Kidney epithelial cell (primary cell): ENCODE data around the gene ARL17B. TPM values are rescaled to one million over a fixed set of nuclear protein-coding genes. Genes with fewer than 3 reads are reported as not detected.
"Not testable (repeated sequence)": the region's sequence is repeated elsewhere in the genome, so short reads cannot be mapped to it uniquely, and the experiment has no call there.

Source experiments
- DNase-seq: peaks from one replicate; pipeline ENCODE4 v3.0.0-alpha.2; 2010; ENCODE audit warnings: low read depth
- H3K27me3 ChIP-seq: 2 replicates; pipeline ENCODE4 v1.6.0; 2011; ENCODE audit warnings: low read length; ENCODE audit not compliant: control insufficient read depth, insufficient read depth
- H3K36me3 ChIP-seq: 2 replicates; pipeline ENCODE4 v1.5.1; 2011; ENCODE audit warnings: low read length; ENCODE audit not compliant: control insufficient read depth, insufficient read depth
- H3K4me3 ChIP-seq: 2 replicates; pipeline ENCODE4 v1.5.1; 2011; ENCODE audit warnings: low read depth, mild to moderate bottlenecking, control low read depth, low read length
- CTCF ChIP-seq: IDR thresholded peaks from 2 replicates; pipeline ENCODE4 v1.5.1; 2011; ENCODE audit warnings: mild to moderate bottlenecking, moderate library complexity, low read length, control low read depth, inconsistent platforms; ENCODE audit not compliant: insufficient read depth, poor library complexity, severe bottlenecking
- total RNA-seq: library from RNA; depleted of rRNA; stranded (reverse); fragments of >200 nt; gene quantifications from 2 replicates; pipeline ENCODE4 v1.2.3, GENCODE V29; 2015

Gene ARL17B
- total RNA-seq, 1 donor from 2014 or later: 2.1 TPM

- not testable (repeated sequence) for H3K4me3 ChIP-seq, H3K27me3 ChIP-seq, DNase-seq, H3K36me3 ChIP-seq
Measured at GRCh38 chr17:46353856-46354255, 7.7 kb downstream of the ARL17B start.

- not testable (repeated sequence) for H3K36me3 ChIP-seq, DNase-seq, H3K4me3 ChIP-seq, H3K27me3 ChIP-seq
Measured at GRCh38 chr17:46349060-46349459, 12.5 kb downstream of the ARL17B start.

GRCh38 chr17:46348345-46348744, 13.2 kb downstream of the ARL17B start:
- not testable (repeated sequence) for H3K36me3 ChIP-seq, DNase-seq, H3K27me3 ChIP-seq, H3K4me3 ChIP-seq

GRCh38 chr17:46342131-46342530, 19.4 kb downstream of the ARL17B start:
- not testable (repeated sequence) for H3K27me3 ChIP-seq, DNase-seq, H3K36me3 ChIP-seq, H3K4me3 ChIP-seq

- H3K27me3 ChIP-seq, H3K36me3 ChIP-seq, H3K4me3 ChIP-seq, DNase-seq: not testable (repeated sequence)
Measured at GRCh38 chr17:46341220-46341619, 20.3 kb downstream of the ARL17B start.

GRCh38 chr17:46294831-46295230, 66.7 kb downstream of the ARL17B start, which contains the start of gene LRRC37A:
Gene LRRC37A (plus strand): TSS chr17:46295131. CDS start chr17:46295134, 3 bp downstream.
- not testable (repeated sequence) for H3K4me3 ChIP-seq, H3K27me3 ChIP-seq, DNase-seq, H3K36me3 ChIP-seq

- not testable (repeated sequence) for DNase-seq, H3K36me3 ChIP-seq, H3K27me3 ChIP-seq, H3K4me3 ChIP-seq
Measured at GRCh38 chr17:46291618-46292017, 69.9 kb downstream of the ARL17B start.

GRCh38 chr17:46290906-46291546, 70.5 kb downstream of the ARL17B start:
- not testable (repeated sequence) for H3K4me3 ChIP-seq, DNase-seq, H3K36me3 ChIP-seq, H3K27me3 ChIP-seq

- not testable (repeated sequence) for H3K4me3 ChIP-seq, DNase-seq, H3K27me3 ChIP-seq, H3K36me3 ChIP-seq
Measured at GRCh38 chr17:46287587-46287986, 74.0 kb downstream of the ARL17B start.

GRCh38 chr17:46286764-46287221, 74.8 kb downstream of the ARL17B start:
- H3K27me3 ChIP-seq, H3K36me3 ChIP-seq, H3K4me3 ChIP-seq: not testable (repeated sequence)
- DNase-seq: peak; percentile 34
- peak; percentile 46 for TF ChIP-seq CTCF

GRCh38 chr17:46285500-46285899, 76.1 kb downstream of the ARL17B start:
- not testable (repeated sequence) for DNase-seq, H3K4me3 ChIP-seq, H3K36me3 ChIP-seq, H3K27me3 ChIP-seq

GRCh38 chr17:46284467-46284866, 77.1 kb downstream of the ARL17B start:
- peak; percentile 12 for DNase-seq
- H3K27me3 ChIP-seq, H3K36me3 ChIP-seq, H3K4me3 ChIP-seq: not testable (repeated sequence)

GRCh38 chr17:46282635-46283034, 78.9 kb downstream of the ARL17B start:
- DNase-seq: not testable (repeated sequence)

GRCh38 chr17:46281336-46281735, 80.2 kb downstream of the ARL17B start:
- not testable (repeated sequence) for DNase-seq, H3K36me3 ChIP-seq, H3K4me3 ChIP-seq, H3K27me3 ChIP-seq

More at GRCh38 chr17:46282635-46283034, 78.9 kb downstream of the ARL17B start:
- not testable (repeated sequence) for H3K4me3 ChIP-seq, H3K36me3 ChIP-seq, H3K27me3 ChIP-seq
